OCI-LY3 (cell line): ENCODE measurements around the gene SH2D5.

Experiments
- EZH2phosphoT487 ChIP-seq: fragments of 200-600 bp; shearing (Covaris generic); IDR thresholded peaks from 2 replicates; pipeline ENCODE4 v1.6.1; 2018; ENCODE audit warnings: antibody characterized with exemption, mixed run types, low read depth
- TF ChIP-seq, protein P1 (sequence below): fragments of 200-600, 300-600 bp; sonication (generic); IDR thresholded peaks from 2 replicates; pipeline ENCODE4 v1.5.1; 2014; ENCODE audit warnings: antibody characterized with exemption, low read length, low read depth

DNA sequence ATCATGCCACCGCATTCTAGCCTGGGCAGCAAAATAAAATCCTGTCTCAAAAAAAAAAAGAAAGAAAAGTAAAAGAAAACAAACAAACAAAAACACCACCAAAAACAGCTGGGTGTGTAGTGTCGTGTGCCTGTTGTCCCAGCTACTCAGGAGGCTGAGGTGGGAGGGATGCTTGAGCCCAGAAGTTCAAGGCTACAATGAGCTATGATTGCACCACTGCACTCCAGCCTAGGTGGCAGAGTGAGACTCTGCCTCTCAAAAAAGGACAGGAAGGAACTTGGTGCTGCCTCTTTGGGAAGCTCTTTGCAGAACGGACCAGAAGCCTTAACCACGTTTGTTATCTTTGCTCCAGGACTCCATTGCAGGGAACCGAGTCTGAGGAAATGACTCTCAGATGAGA lies 25.7 kb downstream of the SH2D5 start:
- TF ChIP-seq, protein P1, sequence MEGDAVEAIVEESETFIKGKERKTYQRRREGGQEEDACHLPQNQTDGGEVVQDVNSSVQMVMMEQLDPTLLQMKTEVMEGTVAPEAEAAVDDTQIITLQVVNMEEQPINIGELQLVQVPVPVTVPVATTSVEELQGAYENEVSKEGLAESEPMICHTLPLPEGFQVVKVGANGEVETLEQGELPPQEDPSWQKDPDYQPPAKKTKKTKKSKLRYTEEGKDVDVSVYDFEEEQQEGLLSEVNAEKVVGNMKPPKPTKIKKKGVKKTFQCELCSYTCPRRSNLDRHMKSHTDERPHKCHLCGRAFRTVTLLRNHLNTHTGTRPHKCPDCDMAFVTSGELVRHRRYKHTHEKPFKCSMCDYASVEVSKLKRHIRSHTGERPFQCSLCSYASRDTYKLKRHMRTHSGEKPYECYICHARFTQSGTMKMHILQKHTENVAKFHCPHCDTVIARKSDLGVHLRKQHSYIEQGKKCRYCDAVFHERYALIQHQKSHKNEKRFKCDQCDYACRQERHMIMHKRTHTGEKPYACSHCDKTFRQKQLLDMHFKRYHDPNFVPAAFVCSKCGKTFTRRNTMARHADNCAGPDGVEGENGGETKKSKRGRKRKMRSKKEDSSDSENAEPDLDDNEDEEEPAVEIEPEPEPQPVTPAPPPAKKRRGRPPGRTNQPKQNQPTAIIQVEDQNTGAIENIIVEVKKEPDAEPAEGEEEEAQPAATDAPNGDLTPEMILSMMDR, result no peak
- no peak for TF ChIP-seq EZH2phosphoT487
